Keratinocyte (primary cell): ENCODE results near the gene BAZ1B. TPM values are rescaled to one million over a fixed set of nuclear protein-coding genes. Genes with fewer than 3 reads are reported as not detected.

ENCODE experiments used
- DNase-seq: peaks from one replicate; pipeline ENCODE4 v3.0.0-alpha.2; 2011; ENCODE audit warnings: low read depth, missing footprints, low spot score
- FAIRE-seq: peaks from 2 replicates; lab custom pipeline; 2011; peaks lifted over from hg19 to GRCh38; lab: Jason Lieb, UNC
- H2AFZ ChIP-seq: 2 replicates; pipeline ENCODE4 v1.6.0; 2012; ENCODE audit warnings: low read length, control low read depth, inconsistent platforms; ENCODE audit not compliant: control insufficient read depth
- H3K27ac ChIP-seq: 2 replicates; pipeline ENCODE4 v1.5.1; 2011; ENCODE audit warnings: low read length; ENCODE audit not compliant: control insufficient read depth, insufficient read depth
- H3K27me3 ChIP-seq: 3 replicates; pipeline ENCODE4 v1.6.0; 2011; ENCODE audit warnings: low read length; ENCODE audit not compliant: control insufficient read depth, insufficient read depth; ENCODE audit errors: extremely low read depth
- H3K36me3 ChIP-seq, 2 experiments: 2 replicates in 1 of 2; 3 replicates in 1 of 2; pipeline ENCODE4 v1.5.1; 2011; ENCODE audit warnings: low read length in 2 of 2, mild to moderate bottlenecking in 1 of 2; ENCODE audit not compliant: control insufficient read depth in 2 of 2, insufficient read depth in 2 of 2; ENCODE audit errors: extremely low read depth in 1 of 2
- H3K4me1 ChIP-seq: 3 replicates; pipeline ENCODE4 v1.5.1; 2011; ENCODE audit warnings: low read length; ENCODE audit not compliant: control insufficient read depth, insufficient read depth; ENCODE audit errors: extremely low read depth
- H3K4me2 ChIP-seq: 3 replicates; pipeline ENCODE4 v1.6.0; 2011; ENCODE audit warnings: low read depth, low read length; ENCODE audit not compliant: control insufficient read depth, insufficient read depth; ENCODE audit errors: extremely low read depth
- H3K4me3 ChIP-seq, 3 experiments: fragments of 200-600 bp in 1 of 3; sonication (generic) in 1 of 3; 2 replicates in 2 of 3; 3 replicates in 1 of 3; pipeline ENCODE4 v1.5.1; 2011 to 2016; ENCODE audit warnings: low read length in 3 of 3, mild to moderate bottlenecking in 3 of 3, control low read depth in 2 of 3, inconsistent platforms in 1 of 3, low read depth in 1 of 3, mixed read lengths in 1 of 3, mixed run types in 1 of 3, moderate library complexity in 1 of 3; ENCODE audit not compliant: control insufficient read depth in 2 of 3, insufficient read depth in 2 of 3; ENCODE audit errors: extremely low read depth in 1 of 3
- H3K79me2 ChIP-seq: 2 replicates; pipeline ENCODE4 v1.6.0; 2012; ENCODE audit warnings: low read length; ENCODE audit not compliant: control insufficient read depth, insufficient read depth
- H3K9ac ChIP-seq: 3 replicates; pipeline ENCODE4 v1.6.0; 2011; ENCODE audit warnings: low read length; ENCODE audit not compliant: control insufficient read depth, insufficient read depth; ENCODE audit errors: extremely low read depth
- H3K9me1 ChIP-seq: 3 replicates; pipeline ENCODE4 v1.6.0; 2011; ENCODE audit warnings: low read length; ENCODE audit not compliant: control insufficient read depth, insufficient read depth; ENCODE audit errors: extremely low read depth
- H3K9me3 ChIP-seq: 2 replicates; pipeline ENCODE4 v1.5.1; 2012; ENCODE audit warnings: low read depth, low read length; ENCODE audit not compliant: control insufficient read depth
- H4K20me1 ChIP-seq: 3 replicates; pipeline ENCODE4 v1.6.0; 2011; ENCODE audit warnings: low read length; ENCODE audit not compliant: control insufficient read depth, insufficient read depth; ENCODE audit errors: extremely low read depth
- CTCF ChIP-seq, 3 experiments: IDR thresholded peaks in 1 of 3; conservative IDR thresholded peaks in 1 of 3; optimal IDR thresholded peaks in 1 of 3; 2 replicates in 2 of 3; 3 replicates in 1 of 3; pipeline versions ENCODE3 to v1.5.1; 2011; ENCODE audit warnings: low read length in 3 of 3, mild to moderate bottlenecking in 3 of 3, moderate library complexity in 2 of 3, control low read depth in 1 of 3, inconsistent platforms in 1 of 3; ENCODE audit not compliant: insufficient read depth in 2 of 3; ENCODE audit errors: extremely low read depth in 1 of 3
- EZH2 ChIP-seq: IDR thresholded peaks from one replicate; pipeline ENCODE4 v1.6.1; 2012; ENCODE audit warnings: inconsistent platforms, mild to moderate bottlenecking, low read length, moderate library complexity
- dilution Hi-C: fragments of 300-500 bp; cut with MboI; formaldehyde crosslinking; loops from one replicate; pipeline ENCODE4 v1.7.0; 2020; ENCODE audit warnings: low sequenced_read_pairs; ENCODE audit not compliant: extremely low pct_ligation_motif_present
- polyA plus RNA-seq, 5 experiments: library from polyadenylated mRNA; depleted of rRNA in 3 of 5; stranded (reverse) in 3 of 5; stranded (forward) in 1 of 5; unstranded in 1 of 5; fragments of >200 nt; gene quantifications; 1 replicate in 1 of 5; 2 replicates in 3 of 5; 3 replicates in 1 of 5; pipeline versions ENCODE4 v1.2.1 to v1.2.3, GENCODE V29; 2011 to 2012; ENCODE audit warnings: missing spikeins in 2 of 5, low read depth in 1 of 5, low replicate concordance in 1 of 5

The BAZ1B gene
- polyA plus RNA-seq, 1 donor (not counting 4 experiments of a cell fraction or from before 2014, with no cell fraction given): 24.3 TPM

DNA sequence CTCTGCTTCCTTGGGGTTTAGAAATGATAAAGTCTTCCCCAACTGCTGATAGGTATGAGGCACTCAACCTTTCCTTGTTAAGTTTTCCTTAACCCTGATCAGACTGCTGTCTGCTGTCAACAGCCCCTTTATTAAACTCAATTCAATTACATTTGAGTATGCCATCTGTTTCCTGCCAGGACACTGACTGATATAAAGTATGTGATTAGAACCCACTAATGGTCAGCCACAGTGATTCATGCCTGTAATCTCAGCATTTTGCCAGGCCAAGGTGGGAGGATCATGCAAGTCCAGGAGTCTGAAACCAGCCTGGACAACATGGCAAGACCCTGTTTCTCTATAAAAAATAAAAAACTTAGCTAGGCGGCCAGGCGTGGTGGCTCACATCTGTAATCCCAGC is 18.1 kb downstream of the BAZ1B start:
- Histone ChIP-seq H3K79me2 (peaks cover 44% of the 10 kb centered on the region), H3K27ac (no peak overlapping the region), H2AFZ (no peak overlapping the region), H3K9ac (no peak overlapping the region), H3K9me1 (no peaks in the 10 kb centered on the region), H3K4me2 (no peak overlapping the region), H3K36me3 (peaks cover 26 to 38% of the 10 kb centered on the region in 2 experiments), H4K20me1 (peaks cover 4% of the 10 kb centered on the region), H3K9me3 (no peaks in the 10 kb centered on the region), H3K4me3 (no peak overlapping the region), H3K4me1 (no peaks in the 10 kb centered on the region), H3K27me3 (no peaks in the 10 kb centered on the region)
- dilution Hi-C loops: no loop called here
- TF ChIP-seq EZH2 (no peak), CTCF (optimal IDR thresholded peaks at IDR 0.05 in 1 of 3, IDR thresholded peaks at IDR 0.05 in 1 of 3, conservative IDR thresholded peaks at IDR 0.05 in 1 of 3; ENCODE audit: extremely low read depth in 1 of 3, insufficient read depth in 2 of 3, low read length in 3 of 3) (no peak)
- no peak for DNase-seq
- FAIRE-seq: no peak

DNA sequence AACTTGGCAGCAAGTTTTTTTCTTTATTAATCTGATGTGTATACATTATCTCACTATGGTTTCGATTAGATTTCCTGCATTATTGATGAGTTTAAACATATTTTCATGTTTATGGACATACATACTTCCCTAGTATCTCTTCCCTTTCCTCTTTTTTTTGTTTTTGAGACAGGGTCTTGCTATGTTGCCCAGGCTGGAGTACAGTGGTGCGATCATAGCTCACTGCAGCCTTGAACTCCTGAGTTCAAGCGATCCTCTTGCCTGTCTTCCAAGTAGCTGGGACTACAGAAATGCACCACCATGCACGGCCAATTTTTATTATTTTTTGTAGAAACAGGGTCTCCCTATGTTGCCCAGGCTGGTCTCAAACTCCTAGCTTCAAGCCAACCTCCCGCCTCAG is 18.9 kb downstream of the BAZ1B start:
- dilution Hi-C loops: no loop called here
- no peaks in the 10 kb centered on the region for H3K9me3 ChIP-seq
- DNase-seq: no peak
- H3K4me3 ChIP-seq: no peak overlapping the region
- no peaks in the 10 kb centered on the region for H3K9me1 ChIP-seq
- H3K9ac ChIP-seq: no peak overlapping the region
- peaks cover 4% of the 10 kb centered on the region for H4K20me1 ChIP-seq
- no peak for TF ChIP-seq CTCF (optimal IDR thresholded peaks at IDR 0.05 in 1 of 3, IDR thresholded peaks at IDR 0.05 in 1 of 3, conservative IDR thresholded peaks at IDR 0.05 in 1 of 3; ENCODE audit: extremely low read depth in 1 of 3, insufficient read depth in 2 of 3, low read length in 3 of 3)
- TF ChIP-seq EZH2: no peak
- no peaks in the 10 kb centered on the region for H3K27me3 ChIP-seq
- no peak overlapping the region for H3K4me2 ChIP-seq
- H3K27ac ChIP-seq: no peak overlapping the region
- FAIRE-seq: no peak
- H3K4me1 ChIP-seq: no peaks in the 10 kb centered on the region
- peaks cover 45% of the 10 kb centered on the region for H3K79me2 ChIP-seq
- H2AFZ ChIP-seq: no peak overlapping the region
- H3K36me3 ChIP-seq: peaks cover 28 to 38% of the 10 kb centered on the region in 2 experiments
